CD1c-positive myeloid dendritic cell (primary cell): Measurements from ENCODE around the gene CEP128.

Experiments
- DNase-seq: peaks from one replicate; pipeline ENCODE4 v3.0.0-alpha.2; 2016; ENCODE audit errors: extremely low spot score

The CEP128 gene

GRCh38 chr14:80545935-80546854 is 395.3 kb downstream of the CEP128 start:
- DNase-seq: no peak

GRCh38 chr14:80544366-80544765 is 397.2 kb downstream of the CEP128 start:
- DNase-seq: no peak

GRCh38 chr14:80543211-80543610 is 398.3 kb downstream of the CEP128 start:
- no peak for DNase-seq

GRCh38 chr14:80538633-80539375 is 402.7 kb downstream of the CEP128 start:
- DNase-seq: no peak

GRCh38 chr14:80537626-80538025 is 403.9 kb downstream of the CEP128 start:
- DNase-seq: no peak

- DNase-seq: no peak
Measured at GRCh38 chr14:80536456-80536855, 405.1 kb downstream of the CEP128 start.

- DNase-seq: no peak
Measured at GRCh38 chr14:80535171-80535570, 406.4 kb downstream of the CEP128 start.

- DNase-seq: no peak
Measured at GRCh38 chr14:80523518-80524117, 417.9 kb downstream of the CEP128 start.

GRCh38 chr14:80522936-80523335 is 418.6 kb downstream of the CEP128 start:
- DNase-seq: no peak

GRCh38 chr14:80522411-80522810 is 419.1 kb downstream of the CEP128 start:
- DNase-seq: no peak

GRCh38 chr14:80521456-80521855 is 420.1 kb downstream of the CEP128 start:
- no peak for DNase-seq

- no peak for DNase-seq
Measured at GRCh38 chr14:80519002-80519401, 422.5 kb downstream of the CEP128 start.

- no peak for DNase-seq
Measured at GRCh38 chr14:80518173-80518572, 423.4 kb downstream of the CEP128 start.

GRCh38 chr14:80507292-80507869 is 434.2 kb downstream of the CEP128 start:
- DNase-seq: no peak

- no peak for DNase-seq
Measured at GRCh38 chr14:80504781-80505180, 436.8 kb downstream of the CEP128 start.

- no peak for DNase-seq
Measured at GRCh38 chr14:80498533-80498932, 443.0 kb downstream of the CEP128 start.

GRCh38 chr14:80496090-80496489 is 445.4 kb downstream of the CEP128 start:
- no peak for DNase-seq

GRCh38 chr14:80494769-80495168 is 446.8 kb downstream of the CEP128 start:
- no peak for DNase-seq

GRCh38 chr14:80493620-80494019 is 447.9 kb downstream of the CEP128 start:
- no peak for DNase-seq

GRCh38 chr14:80491650-80492049 is 449.9 kb downstream of the CEP128 start:
- no peak for DNase-seq

- DNase-seq: no peak
Measured at GRCh38 chr14:80491131-80491530, 450.4 kb downstream of the CEP128 start.

- no peak for DNase-seq
Measured at GRCh38 chr14:80489513-80489912, 452.0 kb downstream of the CEP128 start.
